ENCODE data around the gene AMZ1.

DNA sequence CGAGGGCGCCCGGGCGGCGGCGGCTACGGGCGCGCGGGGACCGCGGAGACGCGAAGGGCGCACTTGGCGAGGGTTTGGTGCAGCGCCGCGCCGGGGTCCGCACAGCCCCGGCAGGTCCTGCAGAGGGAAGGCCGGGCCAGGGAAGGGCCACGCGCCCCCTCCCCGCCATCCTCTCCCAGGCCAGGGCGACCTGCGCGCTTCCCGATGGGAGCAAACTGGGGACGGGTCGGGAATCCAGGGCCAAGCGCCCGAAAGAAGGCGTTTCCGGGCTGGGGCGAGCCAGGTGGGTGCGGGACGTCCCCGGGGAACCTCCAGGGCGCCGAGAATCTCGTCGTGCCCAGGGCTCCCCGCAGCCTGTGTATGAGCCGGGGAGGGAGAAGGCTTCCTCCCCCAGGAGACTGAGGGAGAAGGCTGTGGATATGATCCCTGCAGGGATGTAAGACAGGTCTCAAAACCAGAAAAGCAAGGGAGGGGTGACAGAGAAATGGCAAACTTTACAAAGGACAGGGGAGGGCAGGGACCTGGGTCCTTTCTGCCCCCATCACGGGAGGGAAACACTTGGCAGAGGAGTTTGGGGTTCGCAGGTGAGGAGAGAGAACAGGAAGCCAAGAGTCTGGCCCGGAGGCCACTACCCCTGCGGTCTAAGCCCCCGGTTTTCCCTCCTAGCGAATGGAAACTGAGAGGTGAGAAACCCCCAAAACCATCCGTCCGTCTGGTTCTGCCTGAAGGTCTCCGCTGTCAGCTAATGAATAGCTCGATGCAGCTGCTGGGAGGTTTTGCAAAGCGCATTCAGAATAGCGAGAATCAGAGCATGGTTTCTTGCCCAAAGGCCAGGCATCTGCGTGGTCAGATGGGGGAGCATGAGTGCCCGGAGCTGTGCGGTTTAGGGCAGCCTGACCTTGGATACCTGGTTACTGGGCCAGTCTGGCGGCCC lies 674 bp downstream of the AMZ1 start:
- TF ChIP-seq CTCF (IDR thresholded peaks at IDR 0.05; ENCODE audit: borderline replicate concordance, extremely low read depth, low read length, poor library complexity, severe bottlenecking), result no peak
- no peak for TF ChIP-seq EZH2 (IDR thresholded peaks at IDR 0.05; ENCODE audit: borderline replicate concordance, low read depth, low read length, severe bottlenecking)
